Endothelial cell of umbilical vein (primary cell): ENCODE data around the gene GFOD1. TPM values are rescaled to one million over a fixed set of nuclear protein-coding genes. Genes with fewer than 3 reads are reported as not detected.

Experiments
- BruUV-seq: library from RNA; stranded (reverse); fragments of 400-500 nt; replicated peaks from 2 replicates; lab custom pipeline; 2021; lab: Mats Ljungman, UMichigan
- CTCF ChIA-PET: fragments of 300-600, 350-600 bp; sonication (Branson Sonifier 250); formaldehyde crosslinking; loops from one replicate; lab custom pipeline; 2021; ENCODE audit warnings: antibody characterized with exemption, inconsistent platforms; lab: Charles Lee
- POLR2A ChIA-PET: fragments of 300-600, 350-600 bp; sonication (Branson Sonifier 250); formaldehyde crosslinking; loops from one replicate; lab custom pipeline; 2021; ENCODE audit warnings: antibody characterized with exemption, inconsistent platforms; lab: Charles Lee
- DNase-seq: peaks from one replicate; pipeline ENCODE4 v3.0.0-alpha.2; 2011; ENCODE audit warnings: low read depth, low spot score
- FAIRE-seq: peaks from 2 replicates; lab custom pipeline; 2011; peaks lifted over from hg19 to GRCh38; lab: Jason Lieb, UNC
- H2AFZ ChIP-seq: 2 replicates; pipeline ENCODE4 v1.6.0; 2012; ENCODE audit warnings: low read depth, low read length, control low read depth, inconsistent platforms
- H3K27ac ChIP-seq: 2 replicates; pipeline ENCODE4 v1.5.1; 2011; ENCODE audit warnings: low read depth, mild to moderate bottlenecking, control low read depth, low read length, moderate library complexity; ENCODE audit not compliant: insufficient read depth
- H3K27me3 ChIP-seq, 2 experiments: 2 replicates each; pipeline versions ENCODE4 v1.6.0 to v1.6.1; 2011; ENCODE audit warnings: low read length in 2 of 2, mixed read lengths in 1 of 2; ENCODE audit not compliant: control insufficient read depth in 2 of 2, insufficient read depth in 2 of 2
- H3K36me3 ChIP-seq, 2 experiments: 2 replicates in 1 of 2; 3 replicates in 1 of 2; pipeline ENCODE4 v1.5.1; 2011; ENCODE audit warnings: low read length in 2 of 2, mild to moderate bottlenecking in 1 of 2, moderate library complexity in 1 of 2; ENCODE audit not compliant: control insufficient read depth in 2 of 2, insufficient read depth in 2 of 2; ENCODE audit errors: extremely low read depth in 1 of 2
- H3K4me1 ChIP-seq: 3 replicates; pipeline ENCODE4 v1.5.1; 2011; ENCODE audit warnings: mild to moderate bottlenecking, low read length; ENCODE audit not compliant: control insufficient read depth, insufficient read depth; ENCODE audit errors: extremely low read depth
- H3K4me2 ChIP-seq: 2 replicates; pipeline ENCODE4 v1.6.1; 2011; ENCODE audit warnings: low read length, control low read depth, mixed read lengths; ENCODE audit not compliant: insufficient read depth
- H3K4me3 ChIP-seq, 3 experiments: fragments of 200-600 bp in 1 of 3; sonication (generic), shearing (Covaris generic) in 1 of 3; replicated peaks in 1 of 3; 2 replicates each; pipeline ENCODE4 v1.5.1; 2011 to 2016; ENCODE audit warnings: control low read depth in 3 of 3, low read length in 3 of 3, mild to moderate bottlenecking in 2 of 3, inconsistent platforms in 1 of 3, low read depth in 1 of 3, moderate library complexity in 1 of 3; ENCODE audit not compliant: insufficient read depth in 1 of 3
- H3K79me2 ChIP-seq: 2 replicates; pipeline ENCODE4 v1.6.0; 2012; ENCODE audit warnings: low read length, inconsistent platforms; ENCODE audit not compliant: control insufficient read depth, insufficient read depth
- H3K9ac ChIP-seq: replicated peaks from 2 replicates; pipeline ENCODE3; 2011; ENCODE audit warnings: low read length, control low read depth; ENCODE audit not compliant: insufficient read depth; ENCODE audit errors: extremely low read depth
- H3K9me1 ChIP-seq: replicated peaks from 3 replicates; pipeline ENCODE4 v1.6.0; 2011; ENCODE audit warnings: mild to moderate bottlenecking, low read length; ENCODE audit not compliant: control insufficient read depth, insufficient read depth; ENCODE audit errors: extremely low read depth
- H3K9me3 ChIP-seq: replicated peaks from 2 replicates; pipeline ENCODE4 v1.5.1; 2012; ENCODE audit warnings: low read length, inconsistent platforms; ENCODE audit not compliant: control insufficient read depth, insufficient read depth
- H4K20me1 ChIP-seq: replicated peaks from 2 replicates; pipeline ENCODE3; 2011; ENCODE audit warnings: mild to moderate bottlenecking, low read length; ENCODE audit not compliant: control insufficient read depth, insufficient read depth; ENCODE audit errors: extremely low read depth
- EZH2 ChIP-seq: IDR thresholded peaks from 2 replicates; pipeline ENCODE4 v1.6.1; 2012; ENCODE audit warnings: borderline replicate concordance, low read depth, mild to moderate bottlenecking, moderate library complexity, low read length, inconsistent platforms; ENCODE audit not compliant: severe bottlenecking
- FOS ChIP-seq: IDR thresholded peaks from 2 replicates; pipeline ENCODE4 v1.6.1; 2011; ENCODE audit warnings: mild to moderate bottlenecking, low read length, moderate library complexity, borderline replicate concordance; ENCODE audit not compliant: insufficient read depth
- GATA2 ChIP-seq: IDR thresholded peaks from 2 replicates; pipeline ENCODE4 v1.7.0; 2011; ENCODE audit warnings: low read depth, mild to moderate bottlenecking, moderate library complexity, mixed read lengths, low read length; ENCODE audit not compliant: insufficient read length, insufficient read depth
- JUN ChIP-seq: IDR thresholded peaks from 2 replicates; pipeline ENCODE4 v1.6.1; 2011; ENCODE audit warnings: borderline replicate concordance, low read depth; ENCODE audit not compliant: insufficient read length, insufficient read depth
- POLR2A ChIP-seq: IDR thresholded peaks from 2 replicates; pipeline ENCODE4 v1.6.1; 2012; ENCODE audit warnings: low read depth, mild to moderate bottlenecking, control low read depth, low read length
- POLR2AphosphoS5 ChIP-seq: IDR thresholded peaks from 2 replicates; pipeline ENCODE4 v1.6.1; 2012; ENCODE audit warnings: low read depth, mild to moderate bottlenecking, control low read depth, low read length, moderate library complexity; ENCODE audit not compliant: insufficient read depth
- dilution Hi-C: fragments of 300-500 bp; cut with MboI; formaldehyde crosslinking; loops from one replicate; pipeline ENCODE4 v1.15.0; 2019; ENCODE audit warnings: low sequenced_read_pairs; ENCODE audit not compliant: extremely low pct_ligation_motif_present
- intact Hi-C: fragments of 100-400 bp; cut with micrococcal nuclease; formaldehyde crosslinking; loops from one replicate; pipeline ENCODE4 v1.10.0; 2022
- polyA plus RNA-seq, 4 experiments: library from polyadenylated mRNA; depleted of rRNA in 3 of 4; stranded (reverse) in 3 of 4; unstranded in 1 of 4; fragments of >200 nt; gene quantifications; 2 replicates each; pipeline versions ENCODE4 v1.2.1 to v1.2.3, GENCODE V29; 2011 to 2012; ENCODE audit warnings: missing spikeins in 1 of 4
- total RNA-seq: library from RNA; stranded (reverse); gene quantifications from 2 replicates; pipeline ENCODE4 v1.2.3, GENCODE V29; 2021
- TF ChIP-seq, protein P1 (sequence below): IDR thresholded peaks from 2 replicates; pipeline ENCODE4 v1.6.1; 2011; ENCODE audit not compliant: insufficient read depth, insufficient read length
- TF ChIP-seq, protein P2 (sequence below), 2 donors: IDR thresholded peaks; 1 replicate in 1 of 2; 2 replicates in 1 of 2; pipeline ENCODE4 v1.5.1; 2011; ENCODE audit warnings: low read length in 2 of 2, mild to moderate bottlenecking in 2 of 2, moderate library complexity in 2 of 2, control low read depth in 1 of 2, inconsistent platforms in 1 of 2, low read depth in 1 of 2; ENCODE audit not compliant: insufficient read depth in 1 of 2; ENCODE audit errors: extremely low read depth in 1 of 2

GFOD1 gene
- total and polyA plus RNA-seq, 2 donors (not counting 3 experiments of a cell fraction or from before 2014, with no cell fraction given) = 12.1 to 24.1 TPM

DNA sequence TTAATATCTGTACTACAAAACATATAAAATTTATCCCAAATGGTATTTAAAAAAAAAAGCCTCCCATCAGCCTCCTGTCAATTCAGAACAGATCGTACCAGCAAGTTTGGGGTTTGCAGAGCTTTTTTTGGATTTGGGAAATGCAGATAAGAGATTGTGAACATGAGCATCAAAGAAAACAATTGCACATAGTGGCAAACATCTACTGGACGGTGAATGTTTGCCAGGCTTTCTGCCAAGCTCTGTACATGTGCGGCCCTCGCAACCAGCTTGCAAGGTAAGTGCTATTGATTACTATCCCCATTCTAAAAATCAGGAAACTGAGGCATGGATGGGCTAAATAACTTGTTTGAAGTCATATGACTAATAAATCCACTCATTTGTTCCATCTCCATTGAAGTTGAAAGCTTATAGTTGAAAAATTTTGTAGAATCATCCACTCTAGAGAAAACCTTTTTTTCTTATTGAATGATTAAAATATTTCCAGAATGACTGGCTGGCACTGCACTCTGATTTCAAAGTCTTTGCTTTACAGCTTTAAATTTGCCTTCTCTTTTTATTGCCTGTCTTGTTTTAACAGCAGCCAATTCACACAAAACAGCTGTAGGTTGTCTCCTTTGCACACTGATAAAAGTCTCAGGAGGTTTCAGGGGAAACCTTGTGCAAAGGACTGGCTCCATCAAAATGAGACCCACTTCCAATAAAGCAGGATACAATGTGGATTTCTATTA is 49.6 kb upstream of the GFOD1 start:
- H3K4me2 ChIP-seq = no peak overlapping the region
- no peaks in the 10 kb centered on the region for H3K9me3 ChIP-seq
- DNase-seq (no peak), FAIRE-seq (no peak)
- BruUV-seq = no TSS peak
- no peak overlapping the region for H3K4me3 ChIP-seq
- TF ChIP-seq POLR2AphosphoS5 (no peak), GATA2 (no peak), JUN (no peak), FOS (no peak), EZH2 (no peak), POLR2A (no peak)
- TF ChIP-seq, protein P1, sequence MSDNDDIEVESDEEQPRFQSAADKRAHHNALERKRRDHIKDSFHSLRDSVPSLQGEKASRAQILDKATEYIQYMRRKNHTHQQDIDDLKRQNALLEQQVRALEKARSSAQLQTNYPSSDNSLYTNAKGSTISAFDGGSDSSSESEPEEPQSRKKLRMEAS = no peak
- TF ChIP-seq, protein P2, sequence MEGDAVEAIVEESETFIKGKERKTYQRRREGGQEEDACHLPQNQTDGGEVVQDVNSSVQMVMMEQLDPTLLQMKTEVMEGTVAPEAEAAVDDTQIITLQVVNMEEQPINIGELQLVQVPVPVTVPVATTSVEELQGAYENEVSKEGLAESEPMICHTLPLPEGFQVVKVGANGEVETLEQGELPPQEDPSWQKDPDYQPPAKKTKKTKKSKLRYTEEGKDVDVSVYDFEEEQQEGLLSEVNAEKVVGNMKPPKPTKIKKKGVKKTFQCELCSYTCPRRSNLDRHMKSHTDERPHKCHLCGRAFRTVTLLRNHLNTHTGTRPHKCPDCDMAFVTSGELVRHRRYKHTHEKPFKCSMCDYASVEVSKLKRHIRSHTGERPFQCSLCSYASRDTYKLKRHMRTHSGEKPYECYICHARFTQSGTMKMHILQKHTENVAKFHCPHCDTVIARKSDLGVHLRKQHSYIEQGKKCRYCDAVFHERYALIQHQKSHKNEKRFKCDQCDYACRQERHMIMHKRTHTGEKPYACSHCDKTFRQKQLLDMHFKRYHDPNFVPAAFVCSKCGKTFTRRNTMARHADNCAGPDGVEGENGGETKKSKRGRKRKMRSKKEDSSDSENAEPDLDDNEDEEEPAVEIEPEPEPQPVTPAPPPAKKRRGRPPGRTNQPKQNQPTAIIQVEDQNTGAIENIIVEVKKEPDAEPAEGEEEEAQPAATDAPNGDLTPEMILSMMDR (IDR thresholded peaks at IDR 0.05; ENCODE audit: extremely low read depth in 1 of 2, insufficient read depth in 1 of 2, low read depth in 1 of 2, low read length in 2 of 2) = no peak
- H3K9ac ChIP-seq = no peak overlapping the region
- H3K27me3 ChIP-seq = no peaks in the 10 kb centered on the region
- dilution Hi-C loops = no loop called here
- CTCF ChIA-PET = interaction anchor here (0.6 to 3.3 kb wide), 31 partner anchors 8 to 208 kb away, joined by 3 to 37 read pairs (median 5); partner anchors contain the start of genes GFOD1, NOL7, SIRT5 and TBC1D7
- H3K27ac ChIP-seq = no peak overlapping the region
- POLR2A ChIA-PET = no interaction called here
- H3K36me3 ChIP-seq = no peaks in the 10 kb centered on the region
- H3K9me1 ChIP-seq = no peaks in the 10 kb centered on the region
- H3K4me1 ChIP-seq = peaks cover 9% of the 10 kb centered on the region
- intact Hi-C loops = loop anchor here (5.0 kb wide), 1 partner anchor 90 kb away; no protein-coding TSS in a partner anchor
- no peak overlapping the region for H2AFZ ChIP-seq
- H3K79me2 ChIP-seq = no peaks in the 10 kb centered on the region
- no peaks in the 10 kb centered on the region for H4K20me1 ChIP-seq
